ENCODE data around the gene BTN1A1.

BTN1A1 gene

GRCh38 chr6:26465776-26466175 lies 34.3 kb upstream of the BTN1A1 start:
- H3K36me3 ChIP-seq (replicated peaks): peaks cover 73% of the 10 kb centered on the region
- in situ Hi-C loops (cut with HindIII; ENCODE audit: low pct_ligation_motif_present, low sequenced_read_pairs): no loop called here
- no peak overlapping the region for H3K4me3 ChIP-seq (ENCODE audit: low read depth, low read length)
- no peaks in the 10 kb centered on the region for H3K27me3 ChIP-seq (replicated peaks)
- no peak overlapping the region for H3K27ac ChIP-seq
- TF ChIP-seq CTCF (IDR thresholded peaks at IDR 0.05; ENCODE audit: low read depth, low read length, missing control alignments): no peak
- DNase-seq: no peak

- peaks cover 49% of the 10 kb centered on the region for H3K36me3 ChIP-seq (replicated peaks)
- TF ChIP-seq CTCF (IDR thresholded peaks at IDR 0.05; ENCODE audit: low read depth, low read length, missing control alignments): no peak
- DNase-seq: no peak
- H3K27ac ChIP-seq: no peak overlapping the region
- no peak overlapping the region for H3K4me3 ChIP-seq (ENCODE audit: low read depth, low read length)
- no peaks in the 10 kb centered on the region for H3K27me3 ChIP-seq (replicated peaks)
- in situ Hi-C loops (cut with HindIII; ENCODE audit: low pct_ligation_motif_present, low sequenced_read_pairs): no loop called here
Measured at GRCh38 chr6:26468829-26469228, 31.3 kb upstream of the BTN1A1 start.

- DNase-seq: no peak
- in situ Hi-C loops (cut with HindIII; ENCODE audit: low pct_ligation_motif_present, low sequenced_read_pairs): no loop called here
- Histone ChIP-seq H3K27me3 (replicated peaks) (no peaks in the 10 kb centered on the region), H3K27ac (no peak overlapping the region), H3K36me3 (replicated peaks) (peaks cover 36% of the 10 kb centered on the region), H3K4me3 (ENCODE audit: low read depth, low read length) (no peak overlapping the region)
- TF ChIP-seq CTCF (IDR thresholded peaks at IDR 0.05; ENCODE audit: low read depth, low read length, missing control alignments): no peak
Measured at GRCh38 chr6:26470643-26471042, 29.5 kb upstream of the BTN1A1 start.

- Histone ChIP-seq H3K27me3 (replicated peaks) (no peaks in the 10 kb centered on the region), H3K4me3 (ENCODE audit: low read depth, low read length) (no peak overlapping the region), H3K36me3 (replicated peaks) (peaks cover 22% of the 10 kb centered on the region), H3K27ac (no peak overlapping the region)
- in situ Hi-C loops (cut with HindIII; ENCODE audit: low pct_ligation_motif_present, low sequenced_read_pairs): no loop called here
- TF ChIP-seq CTCF (IDR thresholded peaks at IDR 0.05; ENCODE audit: low read depth, low read length, missing control alignments): no peak
- no peak for DNase-seq
Measured at GRCh38 chr6:26471970-26472369, 28.1 kb upstream of the BTN1A1 start.

GRCh38 chr6:26472549-26473290 lies 27.4 kb upstream of the BTN1A1 start:
- peaks cover 15% of the 10 kb centered on the region for H3K36me3 ChIP-seq (replicated peaks)

More at GRCh38 chr6:26472549-26473290, 27.4 kb upstream of the BTN1A1 start:
- Histone ChIP-seq H3K27me3 (replicated peaks) (no peaks in the 10 kb centered on the region), H3K4me3 (ENCODE audit: low read depth, low read length) (no peak overlapping the region), H3K27ac (peak overlapping the region; percentile 89)
- in situ Hi-C loops (cut with HindIII; ENCODE audit: low pct_ligation_motif_present, low sequenced_read_pairs): no loop called here
- DNase-seq: no peak
- TF ChIP-seq CTCF (IDR thresholded peaks at IDR 0.05; ENCODE audit: low read depth, low read length, missing control alignments): no peak

Data from brain microvascular endothelial cell (primary cell).